ENCODE measurements around the gene SLIT2.

SLIT2 gene

GRCh38 chr4:20268028-20268427, 16.3 kb downstream of the SLIT2 start:
- Histone ChIP-seq H3K9me3 (ENCODE audit: control insufficient read depth in 1 of 2, low read length in 2 of 2) (no peaks in the 10 kb centered on the region), H3K27me3 (ENCODE audit: low read depth, low read length) (no peaks in the 10 kb centered on the region), H3K36me3 (ENCODE audit: control insufficient read depth in 1 of 2, insufficient read depth in 2 of 2, low read length in 2 of 2) (no peaks in the 10 kb centered on the region), H3K4me1 (ENCODE audit: control insufficient read depth in 1 of 2, insufficient read depth in 2 of 2, low read length in 2 of 2) (peaks cover 0 to 2% of the 10 kb centered on the region in 2 donors), H3K27ac (ENCODE audit: low read length) (no peak overlapping the region), H3K4me3 (ENCODE audit: low read depth in 1 of 2, low read length in 2 of 2) (no peak overlapping the region)

GRCh38 chr4:20269320-20269719, 17.6 kb downstream of the SLIT2 start:
- Histone ChIP-seq H3K27me3 (ENCODE audit: low read depth, low read length) (no peaks in the 10 kb centered on the region), H3K4me3 (ENCODE audit: low read depth in 1 of 2, low read length in 2 of 2) (no peak overlapping the region), H3K9me3 (ENCODE audit: control insufficient read depth in 1 of 2, low read length in 2 of 2) (no peaks in the 10 kb centered on the region), H3K4me1 (ENCODE audit: control insufficient read depth in 1 of 2, insufficient read depth in 2 of 2, low read length in 2 of 2) (peaks cover 0 to 2% of the 10 kb centered on the region in 2 donors), H3K27ac (ENCODE audit: low read length) (no peak overlapping the region), H3K36me3 (ENCODE audit: control insufficient read depth in 1 of 2, insufficient read depth in 2 of 2, low read length in 2 of 2) (no peaks in the 10 kb centered on the region)

DNA sequence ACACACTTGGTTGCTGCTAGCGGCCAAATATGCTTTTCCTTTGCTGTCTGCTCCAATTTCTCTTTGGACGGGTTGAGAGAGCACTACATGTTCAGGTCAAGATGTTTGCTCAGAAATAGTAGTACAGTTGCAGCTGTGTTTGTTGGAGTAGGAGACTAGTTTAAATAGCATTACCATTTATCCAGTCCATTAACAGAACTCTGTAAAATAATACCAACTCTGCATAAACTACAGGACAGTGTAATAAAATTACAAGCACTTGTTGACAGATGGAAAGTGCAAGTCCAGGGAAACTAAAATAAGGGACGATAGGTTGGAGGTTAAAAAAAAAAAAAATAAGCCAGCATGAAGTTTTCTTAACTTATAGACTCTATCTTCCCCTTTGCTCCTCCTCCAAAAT, 20.2 kb downstream of the SLIT2 start:
- no peak overlapping the region for H3K4me3 ChIP-seq (ENCODE audit: low read depth in 1 of 2, low read length in 2 of 2)
- no peaks in the 10 kb centered on the region for H3K9me3 ChIP-seq (ENCODE audit: control insufficient read depth in 1 of 2, low read length in 2 of 2)
- H3K27ac ChIP-seq (ENCODE audit: low read length) = no peak overlapping the region
- no peaks in the 10 kb centered on the region for H3K36me3 ChIP-seq (ENCODE audit: control insufficient read depth in 1 of 2, insufficient read depth in 2 of 2, low read length in 2 of 2)
- no peaks in the 10 kb centered on the region for H3K27me3 ChIP-seq (ENCODE audit: low read depth, low read length)
- peaks cover 0 to 5% of the 10 kb centered on the region in 2 donors for H3K4me1 ChIP-seq (ENCODE audit: control insufficient read depth in 1 of 2, insufficient read depth in 2 of 2, low read length in 2 of 2)

- H3K4me1 ChIP-seq (ENCODE audit: control insufficient read depth in 1 of 2, insufficient read depth in 2 of 2, low read length in 2 of 2) = peaks cover 0 to 5% of the 10 kb centered on the region in 2 donors
- H3K27me3 ChIP-seq (ENCODE audit: low read depth, low read length) = no peaks in the 10 kb centered on the region
- no peaks in the 10 kb centered on the region for H3K9me3 ChIP-seq (ENCODE audit: control insufficient read depth in 1 of 2, low read length in 2 of 2)
- no peaks in the 10 kb centered on the region for H3K36me3 ChIP-seq (ENCODE audit: control insufficient read depth in 1 of 2, insufficient read depth in 2 of 2, low read length in 2 of 2)
- no peak overlapping the region for H3K4me3 ChIP-seq (ENCODE audit: low read depth in 1 of 2, low read length in 2 of 2)
- no peak overlapping the region for H3K27ac ChIP-seq (ENCODE audit: low read length)
Observed at GRCh38 chr4:20272411-20272872, 20.7 kb downstream of the SLIT2 start.

DNA sequence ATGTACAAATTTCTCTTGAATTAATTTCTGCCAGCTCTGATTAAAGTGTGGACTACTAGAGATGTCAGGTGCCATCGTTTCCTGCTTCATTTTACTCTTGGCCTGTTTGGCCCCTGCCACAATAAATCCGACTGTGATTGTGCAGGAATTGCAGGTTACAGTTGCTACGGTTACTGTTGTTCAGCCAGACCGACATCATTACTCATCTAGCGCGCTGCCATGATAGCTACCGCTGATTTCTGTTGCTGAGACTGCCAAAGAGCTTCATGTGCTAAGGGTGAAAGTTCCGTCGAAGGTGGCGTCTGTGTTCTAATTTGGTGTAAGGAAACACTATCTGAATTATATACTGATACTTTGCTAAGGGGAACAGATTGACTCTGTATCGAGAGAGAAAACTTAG, 22.1 kb downstream of the SLIT2 start:
- Histone ChIP-seq H3K4me1 (ENCODE audit: control insufficient read depth in 1 of 2, insufficient read depth in 2 of 2, low read length in 2 of 2) (peaks cover 0 to 5% of the 10 kb centered on the region in 2 donors), H3K27me3 (ENCODE audit: low read depth, low read length) (no peaks in the 10 kb centered on the region), H3K27ac (ENCODE audit: low read length) (no peak overlapping the region), H3K36me3 (ENCODE audit: control insufficient read depth in 1 of 2, insufficient read depth in 2 of 2, low read length in 2 of 2) (no peaks in the 10 kb centered on the region), H3K4me3 (ENCODE audit: low read depth in 1 of 2, low read length in 2 of 2) (no peak overlapping the region), H3K9me3 (ENCODE audit: control insufficient read depth in 1 of 2, low read length in 2 of 2) (no peaks in the 10 kb centered on the region)

GRCh38 chr4:20276848-20277247, 25.1 kb downstream of the SLIT2 start:
- Histone ChIP-seq H3K36me3 (ENCODE audit: control insufficient read depth in 1 of 2, insufficient read depth in 2 of 2, low read length in 2 of 2) (no peaks in the 10 kb centered on the region), H3K4me3 (ENCODE audit: low read depth in 1 of 2, low read length in 2 of 2) (no peak overlapping the region), H3K9me3 (ENCODE audit: control insufficient read depth in 1 of 2, low read length in 2 of 2) (no peaks in the 10 kb centered on the region), H3K27ac (ENCODE audit: low read length) (no peak overlapping the region), H3K4me1 (ENCODE audit: control insufficient read depth in 1 of 2, insufficient read depth in 2 of 2, low read length in 2 of 2) (peaks cover 0 to 3% of the 10 kb centered on the region in 2 donors), H3K27me3 (ENCODE audit: low read depth, low read length) (no peaks in the 10 kb centered on the region)

DNA sequence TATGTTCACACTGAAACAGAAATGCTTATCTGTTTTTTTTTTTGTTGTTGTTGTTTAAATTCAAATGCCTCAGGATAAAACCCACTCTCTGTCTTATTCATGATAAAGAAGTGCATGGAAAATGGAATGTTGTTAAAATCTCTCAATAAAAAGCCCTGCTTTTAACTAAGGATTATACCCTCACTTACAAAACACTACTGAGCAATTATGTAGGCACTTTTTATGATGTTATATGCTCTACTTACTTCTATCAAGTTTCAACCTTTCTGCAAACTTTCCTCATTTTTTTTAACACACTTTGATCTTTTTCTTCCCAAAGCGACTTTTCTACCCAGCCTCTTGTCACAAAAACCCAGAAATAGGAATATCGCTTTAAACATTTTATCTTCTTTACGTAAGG, 26.5 kb downstream of the SLIT2 start:
- Histone ChIP-seq H3K4me1 (ENCODE audit: control insufficient read depth in 1 of 2, insufficient read depth in 2 of 2, low read length in 2 of 2) (peaks cover 0 to 3% of the 10 kb centered on the region in 2 donors), H3K27me3 (ENCODE audit: low read depth, low read length) (no peaks in the 10 kb centered on the region), H3K36me3 (ENCODE audit: control insufficient read depth in 1 of 2, insufficient read depth in 2 of 2, low read length in 2 of 2) (no peaks in the 10 kb centered on the region), H3K4me3 (ENCODE audit: low read depth in 1 of 2, low read length in 2 of 2) (no peak overlapping the region), H3K27ac (ENCODE audit: low read length) (no peak overlapping the region), H3K9me3 (ENCODE audit: control insufficient read depth in 1 of 2, low read length in 2 of 2) (no peaks in the 10 kb centered on the region)

- Histone ChIP-seq H3K9me3 (ENCODE audit: control insufficient read depth in 1 of 2, low read length in 2 of 2) (no peaks in the 10 kb centered on the region), H3K27ac (ENCODE audit: low read length) (no peak overlapping the region), H3K27me3 (ENCODE audit: low read depth, low read length) (no peaks in the 10 kb centered on the region), H3K36me3 (ENCODE audit: control insufficient read depth in 1 of 2, insufficient read depth in 2 of 2, low read length in 2 of 2) (no peaks in the 10 kb centered on the region), H3K4me1 (ENCODE audit: control insufficient read depth in 1 of 2, insufficient read depth in 2 of 2, low read length in 2 of 2) (peaks cover 0 to 3% of the 10 kb centered on the region in 2 donors), H3K4me3 (ENCODE audit: low read depth in 1 of 2, low read length in 2 of 2) (no peak overlapping the region)
Observed at GRCh38 chr4:20279381-20279780, 27.7 kb downstream of the SLIT2 start.

GRCh38 chr4:20281453-20281852, 29.7 kb downstream of the SLIT2 start:
- H3K9me3 ChIP-seq (ENCODE audit: control insufficient read depth in 1 of 2, low read length in 2 of 2) = no peaks in the 10 kb centered on the region
- no peaks in the 10 kb centered on the region for H3K36me3 ChIP-seq (ENCODE audit: control insufficient read depth in 1 of 2, insufficient read depth in 2 of 2, low read length in 2 of 2)
- H3K4me1 ChIP-seq (ENCODE audit: control insufficient read depth in 1 of 2, insufficient read depth in 2 of 2, low read length in 2 of 2) = no peaks in the 10 kb centered on the region
- H3K27ac ChIP-seq (ENCODE audit: low read length) = no peak overlapping the region
- no peaks in the 10 kb centered on the region for H3K27me3 ChIP-seq (ENCODE audit: low read depth, low read length)
- no peak overlapping the region for H3K4me3 ChIP-seq (ENCODE audit: low read depth in 1 of 2, low read length in 2 of 2)

GRCh38 chr4:20283039-20283438, 31.3 kb downstream of the SLIT2 start:
- no peak overlapping the region for H3K4me3 ChIP-seq (ENCODE audit: low read depth in 1 of 2, low read length in 2 of 2)
- no peaks in the 10 kb centered on the region for H3K4me1 ChIP-seq (ENCODE audit: control insufficient read depth in 1 of 2, insufficient read depth in 2 of 2, low read length in 2 of 2)
- H3K27ac ChIP-seq (ENCODE audit: low read length) = no peak overlapping the region
- no peaks in the 10 kb centered on the region for H3K27me3 ChIP-seq (ENCODE audit: low read depth, low read length)
- no peaks in the 10 kb centered on the region for H3K36me3 ChIP-seq (ENCODE audit: control insufficient read depth in 1 of 2, insufficient read depth in 2 of 2, low read length in 2 of 2)
- no peaks in the 10 kb centered on the region for H3K9me3 ChIP-seq (ENCODE audit: control insufficient read depth in 1 of 2, low read length in 2 of 2)

DNA sequence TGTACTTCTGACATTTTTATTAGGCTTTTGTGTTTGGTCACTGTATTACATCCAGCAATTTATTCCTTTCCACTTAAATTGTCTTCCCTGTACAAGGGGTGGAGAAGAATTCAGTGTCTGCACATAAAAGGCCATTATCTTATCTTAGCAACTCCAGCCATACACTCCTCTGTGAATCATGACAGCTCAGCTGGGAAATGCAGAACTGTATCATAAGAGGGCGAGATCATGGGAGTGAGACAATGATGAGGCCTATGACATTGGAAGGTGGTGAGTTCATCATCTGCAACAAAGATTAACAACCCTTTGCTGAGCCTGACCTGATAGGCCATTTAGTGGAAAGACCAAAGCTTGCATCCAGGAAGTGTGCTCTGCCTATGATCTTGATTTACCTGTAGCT, 33.3 kb downstream of the SLIT2 start:
- no peak overlapping the region for H3K4me3 ChIP-seq (ENCODE audit: low read depth in 1 of 2, low read length in 2 of 2)
- no peaks in the 10 kb centered on the region for H3K27me3 ChIP-seq (ENCODE audit: low read depth, low read length)
- H3K9me3 ChIP-seq (ENCODE audit: control insufficient read depth in 1 of 2, low read length in 2 of 2) = no peaks in the 10 kb centered on the region
- no peaks in the 10 kb centered on the region for H3K4me1 ChIP-seq (ENCODE audit: control insufficient read depth in 1 of 2, insufficient read depth in 2 of 2, low read length in 2 of 2)
- no peaks in the 10 kb centered on the region for H3K36me3 ChIP-seq (ENCODE audit: control insufficient read depth in 1 of 2, insufficient read depth in 2 of 2, low read length in 2 of 2)
- H3K27ac ChIP-seq (ENCODE audit: low read length) = no peak overlapping the region

- Histone ChIP-seq H3K27ac (ENCODE audit: low read length) (no peak overlapping the region), H3K4me3 (ENCODE audit: low read depth in 1 of 2, low read length in 2 of 2) (no peak overlapping the region), H3K9me3 (ENCODE audit: control insufficient read depth in 1 of 2, low read length in 2 of 2) (no peaks in the 10 kb centered on the region), H3K4me1 (ENCODE audit: control insufficient read depth in 1 of 2, insufficient read depth in 2 of 2, low read length in 2 of 2) (no peaks in the 10 kb centered on the region), H3K36me3 (ENCODE audit: control insufficient read depth in 1 of 2, insufficient read depth in 2 of 2, low read length in 2 of 2) (no peaks in the 10 kb centered on the region), H3K27me3 (ENCODE audit: low read depth, low read length) (no peaks in the 10 kb centered on the region)
Observed at GRCh38 chr4:20287246-20287645, 35.5 kb downstream of the SLIT2 start.

Data from muscle layer of duodenum (tissue), 2 donors.